Measurements from ENCODE around the gene PPP6R3. TPM values are rescaled to one million over a fixed set of nuclear protein-coding genes. Genes with fewer than 3 reads are reported as not detected.
A peak's percentile ranks its signal among the peaks of the same experiment; 100 is the strongest.

The PPP6R3 gene
- total RNA-seq, 1 donor from 2014 or later, result 115 TPM

DNA sequence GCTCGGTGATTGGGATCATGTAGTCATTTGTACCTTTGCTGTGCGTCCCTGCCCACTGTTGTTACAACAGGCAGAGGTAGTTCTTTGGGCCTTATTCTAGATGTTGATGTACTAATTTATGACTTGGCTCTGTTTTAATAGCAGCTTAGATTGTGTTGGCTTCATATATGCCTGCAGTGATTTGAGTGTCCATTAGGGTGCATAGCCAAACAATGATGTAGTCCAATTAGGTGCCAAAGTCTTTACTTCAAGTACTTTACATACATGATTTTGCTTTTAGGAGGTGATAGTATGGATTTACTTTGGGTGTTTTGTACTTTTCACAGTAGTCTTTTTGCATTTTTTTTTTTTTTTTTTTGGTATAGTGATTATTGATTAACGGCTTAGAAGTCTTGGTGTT, 46.4 kb downstream of the PPP6R3 start:
- peak overlapping the region; percentile 32 for H3K27ac Mint-ChIP-seq (ENCODE audit: unreplicated experiment)
- H3K4me3 Mint-ChIP-seq (ENCODE audit: unreplicated experiment), result no peak overlapping the region
- H3K9me3 Mint-ChIP-seq (ENCODE audit: unreplicated experiment), result no peaks in the 10 kb centered on the region
- TF ChIP-seq, protein P1, sequence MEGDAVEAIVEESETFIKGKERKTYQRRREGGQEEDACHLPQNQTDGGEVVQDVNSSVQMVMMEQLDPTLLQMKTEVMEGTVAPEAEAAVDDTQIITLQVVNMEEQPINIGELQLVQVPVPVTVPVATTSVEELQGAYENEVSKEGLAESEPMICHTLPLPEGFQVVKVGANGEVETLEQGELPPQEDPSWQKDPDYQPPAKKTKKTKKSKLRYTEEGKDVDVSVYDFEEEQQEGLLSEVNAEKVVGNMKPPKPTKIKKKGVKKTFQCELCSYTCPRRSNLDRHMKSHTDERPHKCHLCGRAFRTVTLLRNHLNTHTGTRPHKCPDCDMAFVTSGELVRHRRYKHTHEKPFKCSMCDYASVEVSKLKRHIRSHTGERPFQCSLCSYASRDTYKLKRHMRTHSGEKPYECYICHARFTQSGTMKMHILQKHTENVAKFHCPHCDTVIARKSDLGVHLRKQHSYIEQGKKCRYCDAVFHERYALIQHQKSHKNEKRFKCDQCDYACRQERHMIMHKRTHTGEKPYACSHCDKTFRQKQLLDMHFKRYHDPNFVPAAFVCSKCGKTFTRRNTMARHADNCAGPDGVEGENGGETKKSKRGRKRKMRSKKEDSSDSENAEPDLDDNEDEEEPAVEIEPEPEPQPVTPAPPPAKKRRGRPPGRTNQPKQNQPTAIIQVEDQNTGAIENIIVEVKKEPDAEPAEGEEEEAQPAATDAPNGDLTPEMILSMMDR (IDR thresholded peaks at IDR 0.05; ENCODE audit: unreplicated experiment), result no peak
- DNase-seq (ENCODE audit: low spot score), result no peak
- H3K36me3 Mint-ChIP-seq (ENCODE audit: low read depth, unreplicated experiment), result peaks cover 2% of the 10 kb centered on the region
- H3K4me1 Mint-ChIP-seq (ENCODE audit: unreplicated experiment), result peaks cover 32% of the 10 kb centered on the region
- H3K27me3 Mint-ChIP-seq (ENCODE audit: unreplicated experiment), result no peaks in the 10 kb centered on the region

DNA sequence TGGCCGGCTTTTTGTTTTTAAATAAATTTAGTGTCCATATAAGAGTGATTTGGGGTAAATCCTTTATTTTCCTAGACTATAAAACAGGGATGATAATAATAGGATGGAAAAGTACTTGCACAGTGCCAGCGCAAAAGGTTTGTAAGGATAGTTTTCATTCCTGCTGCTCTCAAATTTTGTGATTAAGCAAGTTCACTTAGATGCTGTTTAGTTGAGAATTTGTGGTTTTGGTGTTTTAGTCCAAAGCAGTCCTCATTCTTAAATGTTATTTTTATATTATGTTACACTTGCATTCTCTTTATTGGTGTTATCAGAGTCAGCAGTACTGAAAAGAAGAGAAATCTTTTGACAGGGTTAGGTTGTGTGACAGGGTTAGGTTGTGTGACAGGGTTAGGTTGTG, 47.9 kb downstream of the PPP6R3 start:
- peaks cover 5% of the 10 kb centered on the region for H3K36me3 Mint-ChIP-seq (ENCODE audit: low read depth, unreplicated experiment)
- H3K9me3 Mint-ChIP-seq (ENCODE audit: unreplicated experiment), result no peaks in the 10 kb centered on the region
- TF ChIP-seq, protein P1 (IDR thresholded peaks at IDR 0.05; ENCODE audit: unreplicated experiment), result no peak
- DNase-seq (ENCODE audit: low spot score), result no peak
- H3K27me3 Mint-ChIP-seq (ENCODE audit: unreplicated experiment), result no peaks in the 10 kb centered on the region
- H3K27ac Mint-ChIP-seq (ENCODE audit: unreplicated experiment), result no peak overlapping the region
- H3K4me3 Mint-ChIP-seq (ENCODE audit: unreplicated experiment), result no peak overlapping the region
- H3K4me1 Mint-ChIP-seq (ENCODE audit: unreplicated experiment), result peaks cover 20% of the 10 kb centered on the region

DNA sequence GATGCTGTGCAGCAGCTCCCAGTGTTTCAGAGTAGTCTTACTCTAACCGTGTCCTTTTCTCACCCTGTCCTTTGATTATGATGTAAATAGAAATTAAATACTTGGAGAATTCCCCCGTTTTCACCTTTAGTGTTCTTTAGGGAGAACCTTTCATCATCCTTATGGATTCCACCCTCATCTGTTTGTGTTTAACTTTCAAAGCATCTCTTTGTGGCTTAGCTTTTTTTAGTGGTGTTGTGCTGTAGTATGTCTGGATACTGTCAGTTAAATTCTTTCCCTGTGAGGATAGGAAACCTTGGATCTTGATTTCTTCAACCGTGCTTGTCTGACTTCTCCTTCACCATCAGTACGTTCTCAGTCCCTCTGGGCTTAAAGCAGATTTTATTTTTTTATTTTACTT, 48.5 kb downstream of the PPP6R3 start:
- peaks cover 2% of the 10 kb centered on the region for H3K27me3 Mint-ChIP-seq (ENCODE audit: unreplicated experiment)
- DNase-seq (ENCODE audit: low spot score), result no peak

DNA sequence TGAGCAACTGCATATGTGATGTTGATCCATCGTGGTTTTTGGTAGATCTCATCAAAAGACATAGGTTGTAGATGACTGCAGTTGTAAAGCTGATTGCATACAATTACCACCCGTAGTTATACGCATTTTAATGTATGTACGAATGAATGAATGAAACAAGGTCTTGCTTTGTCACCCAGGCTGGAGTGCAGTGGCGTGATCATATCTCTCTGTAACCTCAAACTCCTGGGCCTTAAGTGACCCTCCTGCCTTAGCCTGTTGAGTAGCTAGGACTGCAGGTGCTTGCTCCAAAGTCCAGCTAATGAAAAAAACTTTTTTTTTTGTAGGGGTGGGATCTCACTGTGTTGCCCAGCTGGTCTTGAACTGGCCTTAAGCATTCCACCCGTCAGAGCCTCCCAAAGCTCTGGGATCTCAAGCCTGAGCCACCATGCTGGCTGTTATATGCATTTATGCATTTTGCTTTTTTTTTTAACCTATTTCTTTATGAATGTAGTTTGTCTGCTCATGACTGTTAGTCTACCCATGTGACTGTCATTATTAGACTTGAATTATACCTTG, 53.5 kb downstream of the PPP6R3 start:
- Mint-ChIP-seq H3K36me3 (ENCODE audit: low read depth, unreplicated experiment) (peaks cover 26% of the 10 kb centered on the region), H3K4me1 (ENCODE audit: unreplicated experiment) (peaks cover 15% of the 10 kb centered on the region), H3K4me3 (ENCODE audit: unreplicated experiment) (no peak overlapping the region)

More for the DNA sequence above, 48.5 kb downstream of the PPP6R3 start:
- Mint-ChIP-seq H3K36me3 (ENCODE audit: low read depth, unreplicated experiment) (peaks cover 5% of the 10 kb centered on the region), H3K4me3 (ENCODE audit: unreplicated experiment) (no peak overlapping the region), H3K4me1 (ENCODE audit: unreplicated experiment) (peaks cover 15% of the 10 kb centered on the region), H3K27ac (ENCODE audit: unreplicated experiment) (no peak overlapping the region), H3K9me3 (ENCODE audit: unreplicated experiment) (no peaks in the 10 kb centered on the region)
- TF ChIP-seq, protein P1 (IDR thresholded peaks at IDR 0.05; ENCODE audit: unreplicated experiment), result no peak

DNA sequence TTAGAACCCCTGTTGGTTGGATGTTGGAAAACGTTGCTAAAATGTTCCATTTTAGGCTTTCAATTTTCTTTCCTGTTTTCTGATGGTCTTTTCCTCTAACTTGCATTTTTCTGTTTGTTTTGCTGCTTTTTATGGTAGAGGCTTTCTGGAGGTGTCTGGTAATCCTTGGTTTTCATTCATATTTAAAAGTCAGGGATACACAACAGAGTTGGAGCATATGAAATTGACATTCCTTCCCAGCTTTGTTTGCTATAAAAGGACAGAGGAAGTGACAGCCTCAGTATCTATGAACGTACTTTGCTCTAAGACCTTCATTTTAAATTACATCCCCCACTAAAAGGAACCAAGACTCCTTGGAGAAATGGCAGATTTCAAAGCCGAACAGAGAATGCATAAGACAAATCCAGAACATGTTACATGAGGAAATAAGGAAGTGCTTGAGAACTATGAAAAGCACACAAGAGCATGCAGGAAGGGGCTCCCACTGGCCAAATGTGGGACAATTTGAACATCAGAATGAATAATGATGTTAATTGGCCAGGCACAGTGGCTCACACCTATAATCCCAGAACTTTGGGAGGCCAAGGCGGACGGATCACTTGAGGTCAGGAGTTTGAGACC, 56.7 kb downstream of the PPP6R3 start:
- H3K9me3 Mint-ChIP-seq (ENCODE audit: unreplicated experiment), result no peaks in the 10 kb centered on the region
- H3K4me1 Mint-ChIP-seq (ENCODE audit: unreplicated experiment), result peaks cover 25% of the 10 kb centered on the region
- peaks cover 4% of the 10 kb centered on the region for H3K27me3 Mint-ChIP-seq (ENCODE audit: unreplicated experiment)
- TF ChIP-seq, protein P1 (IDR thresholded peaks at IDR 0.05; ENCODE audit: unreplicated experiment), result no peak
- H3K36me3 Mint-ChIP-seq (ENCODE audit: low read depth, unreplicated experiment), result peaks cover 38% of the 10 kb centered on the region
- peak overlapping the region; percentile 49 for H3K27ac Mint-ChIP-seq (ENCODE audit: unreplicated experiment)
- H3K4me3 Mint-ChIP-seq (ENCODE audit: unreplicated experiment), result no peak overlapping the region
- no peak for DNase-seq (ENCODE audit: low spot score)

More for the DNA sequence above, 53.5 kb downstream of the PPP6R3 start:
- no peak overlapping the region for H3K27ac Mint-ChIP-seq (ENCODE audit: unreplicated experiment)
- TF ChIP-seq, protein P1 (IDR thresholded peaks at IDR 0.05; ENCODE audit: unreplicated experiment), result no peak
- DNase-seq (ENCODE audit: low spot score), result no peak
- peaks cover 4% of the 10 kb centered on the region for H3K27me3 Mint-ChIP-seq (ENCODE audit: unreplicated experiment)
- no peaks in the 10 kb centered on the region for H3K9me3 Mint-ChIP-seq (ENCODE audit: unreplicated experiment)
